H1 (cell line): Measurements from ENCODE around the gene ALPK3. TPM values are rescaled to one million over a fixed set of nuclear protein-coding genes. Genes with fewer than 3 reads are reported as not detected.

Source experiments
- CTCF ChIA-PET: fragments of 300-600 bp; sonication (Branson Sonifier 250); formaldehyde crosslinking; loops from one replicate; lab custom pipeline; 2021; ENCODE audit not compliant: partially characterized antibody; lab: Charles Lee
- POLR2A ChIA-PET: fragments of 300-600 bp; sonication (Branson Sonifier 250); formaldehyde crosslinking; loops from one replicate; lab custom pipeline; 2021; ENCODE audit warnings: inconsistent platforms; ENCODE audit not compliant: partially characterized antibody; lab: Charles Lee
- DNase-seq, 2 experiments: peaks; one replicate each; pipeline versions ENCODE4 v3.0.0 to v3.0.0-alpha.2; 2010 to 2022; ENCODE audit warnings: low spot score in 2 of 2, low read depth in 1 of 2, mixed read lengths in 1 of 2
- FAIRE-seq: peaks from 2 replicates; lab custom pipeline; 2011; peaks lifted over from hg19 to GRCh38; lab: Jason Lieb, UNC
- H2AFZ ChIP-seq: 2 replicates; pipeline ENCODE4 v1.8.1; 2012; ENCODE audit warnings: low read length, inconsistent platforms
- H2AK5ac ChIP-seq: 2 replicates; pipeline ENCODE4 v1.6.1; 2013; ENCODE audit warnings: low read depth, low read length
- H2BK120ac ChIP-seq: replicated peaks from 2 replicates; pipeline ENCODE3; 2013; ENCODE audit warnings: low read depth, low read length, inconsistent platforms
- H2BK12ac ChIP-seq: 2 replicates; pipeline ENCODE4 v1.6.1; 2013; ENCODE audit warnings: low read depth, low read length
- H2BK15ac ChIP-seq: 2 replicates; pipeline ENCODE4 v1.6.1; 2013; ENCODE audit warnings: low read length
- H2BK20ac ChIP-seq: 2 replicates; pipeline ENCODE4 v1.6.1; 2013; ENCODE audit warnings: low read length
- H2BK5ac ChIP-seq: 2 replicates; pipeline ENCODE4 v1.6.1; 2013; ENCODE audit warnings: low read depth, low read length
- H3K14ac ChIP-seq: 2 replicates; pipeline ENCODE4 v1.6.1; 2013; ENCODE audit warnings: inconsistent platforms; ENCODE audit not compliant: insufficient read length
- H3K18ac ChIP-seq: 2 replicates; pipeline ENCODE4 v1.6.1; 2013; ENCODE audit warnings: low read length; ENCODE audit errors: extremely low read depth
- H3K23ac ChIP-seq: 2 replicates; pipeline ENCODE4 v1.6.1; 2013; ENCODE audit warnings: inconsistent platforms; ENCODE audit not compliant: insufficient read length
- H3K23me2 ChIP-seq: 2 replicates; pipeline ENCODE4 v1.6.1; 2013; ENCODE audit warnings: low read depth, low read length
- H3K27ac ChIP-seq: 2 replicates; pipeline ENCODE4 v1.6.1; 2011; ENCODE audit warnings: low read depth, low read length, inconsistent platforms
- H3K27me3 ChIP-seq, 4 experiments: replicated peaks in 1 of 4; 1 replicate in 1 of 4; 2 replicates in 3 of 4; pipeline versions ENCODE4 v1.6.1 to v1.8.1; 2011 to 2013; ENCODE audit warnings: low read length in 3 of 4, mild to moderate bottlenecking in 3 of 4, inconsistent platforms in 2 of 4, mixed read lengths in 2 of 4, moderate library complexity in 1 of 4; ENCODE audit not compliant: control insufficient read depth in 3 of 4, insufficient read depth in 3 of 4; ENCODE audit errors: extremely low read depth in 1 of 4
- H3K36me3 ChIP-seq, 4 experiments: 2 replicates each; pipeline versions ENCODE4 v1.6.1 to v1.8.1; 2011 to 2013; ENCODE audit warnings: mild to moderate bottlenecking in 4 of 4, low read length in 3 of 4, moderate library complexity in 2 of 4, control low read depth in 1 of 4, inconsistent platforms in 1 of 4; ENCODE audit not compliant: insufficient read depth in 4 of 4, control insufficient read depth in 2 of 4
- H3K4ac ChIP-seq: replicated peaks from 2 replicates; pipeline ENCODE3; 2013; ENCODE audit warnings: low read length, low read depth, mixed read lengths, inconsistent platforms; ENCODE audit not compliant: insufficient read length
- H3K4me1 ChIP-seq, 4 experiments: replicated peaks in 1 of 4; 1 replicate in 1 of 4; 2 replicates in 3 of 4; pipeline versions ENCODE4 v1.6.1 to v1.8.1; 2011 to 2013; ENCODE audit warnings: low read length in 3 of 4, inconsistent platforms in 2 of 4, mixed read lengths in 1 of 4; ENCODE audit not compliant: insufficient read depth in 4 of 4, control insufficient read depth in 3 of 4
- H3K4me2 ChIP-seq, 2 experiments: 2 replicates each; pipeline versions ENCODE4 v1.6.1 to v1.8.1; 2011 to 2013; ENCODE audit warnings: low read depth in 2 of 2, low read length in 2 of 2, control low read depth in 1 of 2, inconsistent platforms in 1 of 2, mild to moderate bottlenecking in 1 of 2; ENCODE audit not compliant: insufficient read depth in 1 of 2
- H3K4me3 ChIP-seq, 4 experiments: fragments of 200-600, 300-600 bp in 1 of 4; sonication (generic), shearing (Covaris generic), sonication (Bioruptor Twin) in 1 of 4; 2 replicates each; pipeline versions ENCODE4 v1.5.1 to v1.8.1; 2011 to 2016; ENCODE audit warnings: low read length in 4 of 4, low read depth in 3 of 4, control low read depth in 2 of 4, inconsistent platforms in 2 of 4, mild to moderate bottlenecking in 2 of 4, mixed read lengths in 1 of 4, moderate library complexity in 1 of 4; ENCODE audit not compliant: insufficient read depth in 2 of 4; ENCODE audit errors: extremely low read depth in 1 of 4
- H3K56ac ChIP-seq: replicated peaks from 2 replicates; pipeline ENCODE3; 2013; ENCODE audit warnings: low read depth, mild to moderate bottlenecking, mixed read lengths, low read length, inconsistent platforms; ENCODE audit not compliant: insufficient read length
- H3K79me1 ChIP-seq: 2 replicates; pipeline ENCODE4 v1.6.1; 2013; ENCODE audit warnings: low read depth, low read length, control low read depth
- H3K79me2 ChIP-seq, 2 experiments: 2 replicates each; pipeline versions ENCODE4 v1.6.1 to v1.8.1; 2012 to 2013; ENCODE audit warnings: low read length in 2 of 2, mild to moderate bottlenecking in 2 of 2, inconsistent platforms in 1 of 2; ENCODE audit not compliant: insufficient read depth in 2 of 2, control insufficient read depth in 1 of 2
- H3K9ac ChIP-seq, 4 experiments: replicated peaks in 1 of 4; 1 replicate in 1 of 4; 2 replicates in 3 of 4; pipeline versions ENCODE4 v1.6.1 to v1.8.1; 2011 to 2013; ENCODE audit warnings: low read depth in 3 of 4, low read length in 3 of 4, control low read depth in 2 of 4, mild to moderate bottlenecking in 2 of 4, moderate library complexity in 2 of 4, inconsistent platforms in 1 of 4; ENCODE audit errors: extremely low read depth in 1 of 4
- H3K9me3 ChIP-seq, 2 experiments: 2 replicates each; pipeline versions ENCODE4 v1.6.1 to v1.8.1; 2012 to 2013; ENCODE audit warnings: mild to moderate bottlenecking in 2 of 2, moderate library complexity in 2 of 2, control low read depth in 1 of 2, inconsistent platforms in 1 of 2, low read depth in 1 of 2, low read length in 1 of 2, mixed read lengths in 1 of 2; ENCODE audit not compliant: insufficient read depth in 2 of 2
- H4K20me1 ChIP-seq, 2 experiments: replicated peaks in 1 of 2; 2 replicates each; pipeline versions ENCODE3 to v1.8.1; 2011 to 2013; ENCODE audit warnings: inconsistent platforms in 2 of 2, low read length in 2 of 2, mild to moderate bottlenecking in 1 of 2; ENCODE audit not compliant: insufficient read depth in 2 of 2, control insufficient read depth in 1 of 2
- H4K5ac ChIP-seq: 2 replicates; pipeline ENCODE4 v1.6.1; 2013; ENCODE audit warnings: low read length, low read depth, mixed read lengths, inconsistent platforms; ENCODE audit not compliant: insufficient read length
- H4K8ac ChIP-seq: 2 replicates; pipeline ENCODE4 v1.8.0; 2013; ENCODE audit warnings: mild to moderate bottlenecking, moderate library complexity, low read length, inconsistent platforms; ENCODE audit not compliant: insufficient read depth; ENCODE audit errors: extremely low read depth
- H4K91ac ChIP-seq: replicated peaks from 2 replicates; pipeline ENCODE3; 2013; ENCODE audit warnings: low read length, mixed read lengths, inconsistent platforms; ENCODE audit not compliant: insufficient read length
- WGBS, 2 experiments: shearing (Covaris generic) in 1 of 2; methylation state at CpG; one replicate each; pipeline versions ENCODE4 v1.1.6 to v1.1.7; 2013 to 2015; ENCODE audit warnings: low lambda C conversion rate in 2 of 2, mixed read lengths in 2 of 2, inconsistent platforms in 1 of 2, low coverage in 1 of 2, missing lambda C conversion rate in 1 of 2; ENCODE audit not compliant: insufficient replicate concordance in 2 of 2, insufficient coverage in 1 of 2, insufficient read length in 1 of 2; ENCODE audit errors: extremely low coverage in 1 of 2, missing lambda C conversion rate in 1 of 2; 5-methylcytosine and 5-hydroxymethylcytosine counted together
- polyA plus RNA-seq, 7 experiments: library from polyadenylated mRNA; depleted of rRNA in 3 of 7; stranded (reverse) in 5 of 7; unstranded in 2 of 7; fragments of >200 nt in 5 of 7; fragments of 200-250 nt in 2 of 7; gene quantifications; 1 replicate in 5 of 7; 2 replicates in 1 of 7; 4 replicates in 1 of 7; pipeline versions ENCODE4 v1.2.1 to v1.2.3, GENCODE V29; 2011 to 2013; ENCODE audit warnings: missing spikeins in 2 of 7, mixed read lengths in 2 of 7
- total RNA-seq: library from RNA; stranded (reverse); fragmentation: NEBNext Ultra II Directional; extraction: Animal tissue kit (Norgen Biotek cat#: 25700); gene quantifications from 2 replicates; pipeline ENCODE4 v1.2.1, GENCODE V29; 2021

ALPK3 gene
- total and polyA plus RNA-seq, 2 of the 8 experiments (the other 6 are each of a cell fraction or from before 2014, with no cell fraction given): 4.4 to 19.2 TPM

- ChIA-PET POLR2A (interaction anchor here (0.8 to 1.8 kb wide), 3 partner anchors 10 to 67 kb away, joined by 3 to 5 read pairs (median 4); partner anchors contain the start of gene SEC11A), CTCF (interaction anchor here (0.7 to 2.3 kb wide), 19 partner anchors 9 to 221 kb away, joined by 3 to 11 read pairs (median 4); partner anchors contain the start of genes ALPK3 and WDR73)
- peak; percentile 21 to 72 for DNase-seq
- no peak overlapping the region for H3K9ac ChIP-seq
- H4K5ac ChIP-seq: no peak overlapping the region
- H4K91ac ChIP-seq: no peak overlapping the region
- H3K18ac ChIP-seq: 0 out of 2 replicates have a peak overlapping the region, but pooled peaks have one; percentile 27
- no peak overlapping the region for H2BK20ac ChIP-seq
- no peak overlapping the region for H3K56ac ChIP-seq
- H3K23ac ChIP-seq: no peak overlapping the region
- no peak overlapping the region for H3K27ac ChIP-seq
- peaks cover 0 to 31% of the 10 kb centered on the region in 2 experiments; a peak in 2 of 4 replicates for H3K79me2 ChIP-seq
- 0 out of 2 replicates have a peak overlapping the region, but pooled peaks have one; percentile 6 for H4K8ac ChIP-seq
- peaks cover 6 to 24% (median 11%) of the 10 kb centered on the region in 4 experiments; a peak in 7 of 8 replicates for H3K36me3 ChIP-seq
- no peak overlapping the region for H3K4ac ChIP-seq
- no peak overlapping the region for H3K4me3 ChIP-seq
- H4K20me1 ChIP-seq: peaks cover 0 to 11% of the 10 kb centered on the region in 2 experiments
- no peaks in the 10 kb centered on the region for H3K27me3 ChIP-seq
- no peaks in the 10 kb centered on the region for H3K9me3 ChIP-seq
- peak overlapping the region; percentile 81; the same call in 1 of the 2 replicates for H2BK5ac ChIP-seq
- no peak overlapping the region for H2AFZ ChIP-seq
- H2BK12ac ChIP-seq: no peak overlapping the region
- no peak overlapping the region for H3K4me2 ChIP-seq
- no peak overlapping the region for H2AK5ac ChIP-seq
- no peak for FAIRE-seq
- no peak overlapping the region; the same call in 1 of the 2 replicates for H2BK15ac ChIP-seq
- no peaks in the 10 kb centered on the region for H3K23me2 ChIP-seq
- H3K14ac ChIP-seq: no peak overlapping the region
- no peak overlapping the region for H2BK120ac ChIP-seq
- peaks cover 0 to 8% (median 4%) of the 10 kb centered on the region in 4 experiments; a peak in 4 of 7 replicates for H3K4me1 ChIP-seq
- WGBS, 2 experiments: 70% methylated on average over 12 of the region's 12 CpGs; no CpG with 5 or more reads in 1 of the 2 experiments
- peaks cover 6% of the 10 kb centered on the region for H3K79me1 ChIP-seq
Observed at GRCh38 chr15:84783493-84784251, 33.5 kb upstream of the ALPK3 start.
